GM21390 (cell line): ENCODE results near the gene MYLIP.

Experiments used
- ATAC-seq: cut with Tn5 transposase; IDR thresholded peaks from one replicate; pipeline ENCODE4 v1.9.1; 2021; ENCODE audit not compliant: unreplicated experiment

Gene MYLIP

DNA sequence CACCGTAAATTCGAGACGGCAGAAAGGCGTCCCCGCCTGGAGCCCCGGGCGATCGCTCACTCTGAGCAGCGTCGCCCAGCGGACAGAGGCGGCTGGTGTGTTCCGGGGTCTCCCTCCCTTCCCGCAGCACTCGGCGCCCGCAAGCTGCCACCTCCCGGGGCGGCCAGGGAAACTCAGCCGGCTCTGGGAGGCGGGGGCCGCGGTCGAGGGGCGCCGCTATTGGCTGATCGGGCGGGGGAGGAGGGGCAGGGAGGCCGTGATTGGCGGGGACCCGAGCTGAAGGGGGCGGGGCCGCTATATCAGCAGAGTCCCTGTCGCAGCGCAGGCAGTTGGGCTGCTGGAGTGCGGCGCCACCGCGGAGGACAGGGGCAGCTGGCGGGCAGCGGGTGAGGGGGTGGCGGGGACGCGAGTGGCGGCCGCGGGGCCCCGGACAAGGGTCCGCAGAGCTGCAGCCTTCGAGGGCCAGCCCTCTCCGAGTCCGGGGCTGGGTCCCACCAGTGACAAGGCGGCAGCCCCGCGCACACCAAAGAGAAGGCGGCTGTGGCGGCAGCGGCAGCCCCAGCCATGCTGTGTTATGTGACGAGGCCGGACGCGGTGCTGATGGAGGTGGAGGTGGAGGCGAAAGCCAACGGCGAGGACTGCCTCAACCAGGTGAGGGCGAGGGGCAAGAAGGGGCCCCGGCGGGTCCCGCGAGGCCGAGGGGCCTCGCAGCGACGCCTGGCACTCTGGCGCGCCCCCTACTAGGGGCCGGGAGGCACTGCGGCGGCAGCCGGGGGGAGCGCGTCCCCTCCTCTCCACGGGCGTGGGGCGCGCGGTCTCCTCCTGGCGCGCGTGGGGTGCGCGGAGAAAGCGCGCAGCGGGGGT, at the start of gene MYLIP:
TSS of gene MYLIP (plus strand) at position 328 of the 864 bp plus-strand sequence. CDS start at position 565, 237 bp downstream.
- ATAC-seq: peak; percentile 60

DNA sequence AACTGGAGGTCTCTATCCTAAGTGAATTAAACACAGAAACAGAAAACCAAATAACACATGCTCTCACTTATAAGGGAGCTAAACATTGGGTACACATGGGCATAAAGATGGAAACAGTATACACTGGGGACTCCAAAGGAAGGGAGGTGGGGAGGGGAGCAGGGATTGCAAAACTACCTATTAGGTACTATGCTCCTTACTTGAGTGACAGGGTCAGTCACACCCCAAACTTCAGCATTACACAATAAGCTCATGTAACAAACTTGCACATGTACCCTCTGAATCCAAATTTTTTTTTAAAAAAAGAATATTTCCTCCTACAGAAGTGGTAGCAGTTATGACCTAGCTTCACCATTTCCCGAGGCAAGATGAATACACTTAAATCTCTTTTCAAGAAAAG, 49.5 kb upstream of the MYLIP start:
- no peak for ATAC-seq

DNA sequence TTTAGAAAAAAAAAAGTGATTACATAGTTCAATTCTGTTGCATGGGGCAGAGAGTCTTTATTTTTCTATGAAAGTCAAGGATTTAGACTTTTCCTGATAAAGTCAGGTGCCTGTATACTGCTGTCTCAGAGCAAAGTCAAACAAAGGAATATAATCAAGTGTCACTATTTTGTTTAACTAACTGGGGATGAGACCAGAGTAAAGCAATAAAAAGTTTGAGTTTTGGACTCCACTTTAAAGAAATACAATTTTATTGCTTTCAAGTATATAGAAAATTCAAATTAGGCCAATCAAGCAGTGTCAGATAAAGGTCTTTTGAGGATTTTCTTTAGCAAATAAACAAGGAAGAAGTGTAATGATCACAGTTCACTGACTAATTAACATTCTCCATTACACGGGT, 48.7 kb upstream of the MYLIP start:
- ATAC-seq: no peak

DNA sequence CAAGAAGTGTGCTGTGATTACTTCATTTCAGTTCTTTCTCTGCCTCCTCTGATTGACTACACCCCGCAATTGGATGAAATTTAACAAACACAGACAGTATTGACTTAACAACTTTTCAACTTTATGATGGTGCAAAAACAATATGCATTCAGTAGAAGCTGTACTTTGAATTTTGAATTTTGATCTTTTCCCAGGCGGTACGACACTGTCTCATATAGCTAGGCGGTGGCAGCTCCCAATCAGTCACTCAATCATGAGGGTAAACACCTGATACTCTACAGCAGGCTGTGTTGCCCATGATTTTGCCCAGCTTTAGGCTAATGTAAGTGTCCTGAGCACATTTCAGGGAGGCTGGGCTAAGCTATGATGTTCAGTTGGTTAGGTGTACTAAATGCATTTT, 47.6 kb upstream of the MYLIP start:
- ATAC-seq: no peak

DNA sequence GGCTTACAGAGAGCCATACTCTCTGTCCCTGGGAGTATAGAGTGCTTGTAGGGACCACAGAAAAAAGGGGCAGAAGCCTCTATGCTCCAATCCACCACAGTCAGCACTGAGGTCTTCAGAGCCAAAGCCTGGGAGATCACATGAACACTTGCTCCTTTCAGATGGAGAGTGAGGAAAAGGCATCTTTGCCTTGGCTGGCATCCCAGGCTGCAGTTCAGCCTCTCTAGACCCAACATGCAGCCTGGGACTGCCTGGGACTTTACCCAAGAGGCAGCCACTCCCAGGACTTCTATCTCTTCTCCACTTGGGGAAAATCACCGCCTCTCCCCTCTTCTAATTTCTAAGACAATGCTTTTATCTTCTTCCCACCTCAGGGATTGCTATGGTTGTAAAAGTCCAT, 46.5 kb upstream of the MYLIP start:
- ATAC-seq: no peak

DNA sequence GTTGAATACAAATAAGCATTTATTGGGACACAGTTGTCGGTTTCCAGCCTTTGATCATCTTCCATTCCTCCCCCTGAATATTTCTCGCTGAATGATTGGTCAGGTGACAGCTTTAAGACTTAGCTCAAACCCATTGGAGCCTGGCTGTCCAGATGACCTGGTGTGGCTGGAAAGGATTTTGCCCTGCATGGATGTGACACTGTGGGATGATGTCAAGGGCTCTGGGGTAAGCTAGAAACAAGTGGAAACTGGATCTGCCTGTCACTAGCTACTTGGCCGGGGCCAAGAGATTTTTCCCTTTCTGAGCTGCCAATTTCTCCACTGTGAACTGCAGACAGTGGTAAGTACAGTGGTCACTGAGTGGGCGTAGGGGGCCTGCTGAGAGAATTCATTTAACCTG, 41.9 kb upstream of the MYLIP start:
- ATAC-seq: no peak

DNA sequence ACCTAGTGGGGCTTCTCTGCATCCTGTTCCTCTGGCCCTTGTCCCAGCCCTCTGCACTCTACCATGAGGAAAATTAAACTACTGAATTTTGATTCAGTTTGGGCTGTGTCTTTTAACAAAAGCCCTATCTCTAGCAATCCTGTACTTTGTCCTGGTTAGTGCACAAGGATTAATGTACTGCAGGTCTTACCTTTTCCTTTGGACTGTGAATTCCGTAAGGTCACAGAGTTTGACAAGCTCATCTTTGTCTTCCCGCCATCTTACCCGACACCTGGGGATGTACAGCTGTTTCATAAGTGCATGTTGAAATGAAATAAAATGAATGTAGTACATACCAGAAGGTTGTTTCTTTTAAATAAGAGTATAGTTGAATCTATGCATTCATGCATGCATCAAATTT, 41.5 kb upstream of the MYLIP start:
- ATAC-seq: no peak

DNA sequence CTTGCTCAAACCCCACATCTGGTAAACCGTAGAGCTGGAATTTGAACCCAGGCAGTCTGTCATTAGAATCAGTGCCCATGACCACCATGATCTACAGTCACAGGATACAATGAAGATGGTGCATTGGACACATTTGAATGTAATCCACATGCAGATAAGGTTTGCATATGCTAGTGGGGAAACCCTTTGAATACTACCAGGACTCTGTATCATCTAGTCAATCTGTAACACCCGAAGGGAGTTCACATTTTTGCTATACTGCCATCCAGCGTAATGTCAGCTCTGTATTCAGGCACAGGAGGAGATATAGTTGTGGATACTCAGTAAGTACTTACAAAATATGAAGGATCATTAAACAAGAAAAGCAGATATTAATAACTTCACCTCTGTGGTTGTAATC, 40.5 kb upstream of the MYLIP start:
- no peak for ATAC-seq

DNA sequence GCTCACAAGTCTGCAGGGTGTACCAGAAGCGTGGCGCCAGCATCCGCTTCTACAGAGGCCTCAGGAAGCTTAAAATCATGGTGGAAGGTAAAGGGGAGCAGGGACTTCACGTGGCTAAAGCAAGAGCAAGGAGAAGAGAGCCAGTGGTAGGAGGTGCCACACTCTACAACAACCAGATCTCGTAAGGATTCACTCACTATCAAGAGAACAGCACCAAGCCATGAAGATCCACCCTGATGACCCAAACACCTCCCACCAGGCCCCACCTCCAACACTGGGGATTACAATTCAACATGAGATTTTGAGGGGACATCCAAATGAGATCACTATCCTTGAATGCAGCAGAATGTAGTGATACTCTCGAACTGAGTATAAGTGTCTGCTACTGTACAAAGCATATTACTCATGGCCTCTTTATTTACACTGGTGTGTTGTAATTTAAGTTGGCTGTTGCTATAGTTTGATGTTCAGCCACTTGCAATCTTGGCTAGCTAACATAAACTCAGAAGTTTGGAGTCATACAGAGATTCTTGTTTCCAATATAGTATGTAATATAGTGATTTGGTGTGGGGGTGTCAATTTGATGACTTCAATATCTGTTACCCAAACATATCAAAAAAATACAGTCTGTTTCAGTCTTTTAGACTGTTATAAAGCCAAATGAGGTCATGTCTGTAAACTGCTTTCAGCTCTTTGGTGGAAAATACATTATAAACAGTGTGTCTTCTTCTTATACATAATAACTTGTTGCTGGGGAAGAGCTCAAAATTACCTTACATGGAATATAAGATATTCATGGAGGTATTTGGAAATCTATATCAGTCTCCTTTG, 39.4 kb upstream of the MYLIP start:
- ATAC-seq: no peak

DNA sequence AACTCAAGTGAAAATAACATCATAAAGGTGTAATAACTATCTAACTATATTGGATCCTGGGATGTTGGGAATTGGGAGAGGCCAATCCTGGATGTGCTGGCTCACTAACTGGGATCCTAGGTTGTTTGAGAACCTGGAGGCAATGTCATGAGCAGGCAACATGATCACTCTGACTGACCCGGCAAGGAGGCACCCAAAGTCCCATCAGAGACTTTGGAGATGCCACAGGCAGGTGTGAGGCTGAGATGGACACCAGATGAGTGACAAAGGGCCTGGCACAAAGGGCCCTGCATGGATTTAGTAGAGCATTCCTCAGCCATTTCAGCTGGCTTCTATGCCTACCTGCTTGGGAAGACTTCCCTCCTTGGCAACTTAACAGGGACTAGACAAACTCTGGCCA, 38.4 kb upstream of the MYLIP start:
- no peak for ATAC-seq

DNA sequence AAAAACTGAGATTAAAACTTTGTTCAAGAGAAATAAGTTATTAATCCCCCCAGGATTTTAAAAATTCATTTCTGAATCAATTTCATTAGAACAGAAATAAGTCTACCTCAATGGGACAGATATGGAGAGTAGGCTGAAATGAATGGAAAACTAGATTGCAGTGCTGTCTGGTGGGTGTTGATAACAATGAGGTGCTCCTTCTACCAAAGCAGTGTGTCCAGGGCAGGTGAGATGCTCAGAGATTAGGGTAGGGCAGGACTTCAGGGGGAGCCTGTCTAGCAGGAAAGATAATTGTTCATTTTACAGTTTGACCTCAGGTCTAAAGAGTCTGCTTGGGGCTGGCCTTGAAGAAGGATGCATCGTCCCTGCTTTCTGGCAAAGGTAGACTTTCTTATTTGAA, 38.0 kb upstream of the MYLIP start:
- ATAC-seq: no peak

DNA sequence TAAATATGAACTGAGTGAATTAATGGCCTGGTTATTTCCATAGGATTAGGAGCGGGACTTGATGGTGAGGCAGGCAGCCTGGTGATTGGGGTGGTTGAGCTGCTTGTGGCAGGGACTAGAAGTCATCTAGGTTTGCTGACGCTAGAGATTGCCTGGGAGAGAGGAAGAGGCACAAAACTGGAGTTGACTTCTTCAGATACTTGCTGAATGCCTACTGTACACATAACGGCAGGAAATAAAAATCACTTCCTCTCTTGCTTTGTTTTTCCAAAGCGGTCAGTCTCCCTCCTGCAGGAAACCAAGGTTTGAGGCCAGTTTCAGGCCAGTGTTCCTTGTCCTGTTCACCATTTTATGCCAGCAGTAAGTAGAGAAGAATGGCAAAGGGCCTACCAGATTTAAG, 36.7 kb upstream of the MYLIP start:
- ATAC-seq: no peak

DNA sequence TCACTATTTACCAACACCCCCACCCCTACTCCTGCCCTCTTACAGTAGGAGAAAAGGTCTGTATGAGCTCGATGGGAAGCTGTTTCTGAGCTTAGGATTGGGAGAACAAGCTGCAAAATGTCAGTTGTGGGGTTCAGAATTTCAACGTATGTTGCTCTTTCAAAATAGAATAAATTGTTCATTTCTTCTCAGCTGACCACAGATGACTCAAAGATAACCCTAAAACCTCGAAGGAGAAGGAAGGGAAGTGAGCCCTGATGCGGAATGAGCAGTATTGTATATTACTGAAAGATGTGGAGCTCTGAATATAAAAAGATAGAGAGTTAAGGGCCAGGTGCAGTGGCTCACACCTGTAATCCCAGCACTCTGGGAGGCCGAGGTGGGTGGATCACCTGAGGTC, 35.9 kb upstream of the MYLIP start:
- no peak for ATAC-seq

DNA sequence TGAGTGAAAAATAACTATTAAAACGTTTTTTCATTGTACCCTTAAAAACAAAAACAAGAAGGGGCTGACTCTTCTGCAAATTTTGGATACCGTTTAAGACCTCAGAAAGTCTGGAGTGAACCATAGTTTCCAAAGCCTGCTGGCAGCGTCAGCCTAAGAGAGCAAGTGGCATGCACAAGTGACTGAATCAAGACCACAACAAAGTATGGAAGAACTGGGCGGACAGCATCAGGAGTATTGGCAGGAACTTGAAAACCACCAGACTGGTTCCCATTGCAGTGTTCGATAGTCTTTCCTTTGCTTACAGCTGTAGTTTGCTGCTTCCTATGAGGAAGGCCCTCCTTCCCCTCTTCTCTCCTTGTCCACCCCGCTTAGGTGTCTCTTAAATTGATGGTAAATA, 33.7 kb upstream of the MYLIP start:
- ATAC-seq: no peak

DNA sequence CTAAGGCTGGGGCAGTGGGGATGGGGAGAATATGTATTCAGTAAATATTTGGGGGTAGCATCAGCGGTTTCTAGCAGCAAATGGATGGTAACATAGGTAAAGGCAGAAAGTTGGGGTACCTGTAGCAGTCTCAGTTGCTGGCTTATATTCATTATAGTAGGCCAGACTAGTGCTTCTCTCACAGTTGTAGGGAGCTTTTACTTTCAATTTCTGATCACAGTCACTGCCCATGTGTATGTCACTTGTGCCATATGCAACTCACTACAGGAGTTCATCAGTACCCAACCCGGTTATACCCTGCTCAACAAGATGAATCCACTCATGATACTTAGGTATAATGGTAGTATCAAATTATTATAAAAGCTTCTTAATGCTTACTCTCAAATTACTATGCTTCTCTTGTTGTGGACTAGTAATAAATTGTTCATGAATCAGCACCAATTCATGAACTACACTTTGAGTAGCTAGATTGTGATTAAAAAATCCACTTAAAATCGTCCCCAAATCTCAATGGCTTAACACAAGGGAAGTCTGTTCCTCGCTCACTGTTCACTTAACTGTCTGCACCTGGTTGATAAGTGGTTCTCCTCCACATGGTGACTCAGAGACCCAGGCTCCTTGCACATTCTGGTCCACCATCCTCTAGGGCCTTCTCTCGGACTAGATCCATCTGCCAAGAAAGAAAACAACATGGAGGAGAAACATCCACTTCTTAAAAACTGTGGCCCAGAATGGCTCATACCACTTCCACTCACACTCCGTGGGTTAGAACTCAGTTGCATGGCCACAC, 31.3 kb upstream of the MYLIP start:
- ATAC-seq: peak; percentile 58

DNA sequence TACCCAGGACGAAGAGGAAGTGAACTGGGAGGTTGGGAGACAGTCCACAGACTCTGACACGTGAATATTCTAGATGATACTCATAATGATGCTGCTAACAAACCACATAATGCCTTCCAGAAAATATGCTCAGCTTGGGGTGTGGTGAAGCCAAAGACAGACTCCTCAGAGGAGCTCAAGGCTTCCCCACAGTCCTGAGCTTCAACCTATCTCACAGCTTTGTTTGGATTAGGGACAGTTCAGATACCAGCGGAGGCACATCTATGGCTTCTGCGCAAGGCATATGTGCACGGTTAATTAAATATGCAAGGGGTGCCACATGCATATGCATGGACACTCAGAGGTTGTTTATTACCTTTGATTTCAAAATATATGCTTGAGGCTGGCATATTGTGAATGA, 30.7 kb upstream of the MYLIP start:
- ATAC-seq: no peak

DNA sequence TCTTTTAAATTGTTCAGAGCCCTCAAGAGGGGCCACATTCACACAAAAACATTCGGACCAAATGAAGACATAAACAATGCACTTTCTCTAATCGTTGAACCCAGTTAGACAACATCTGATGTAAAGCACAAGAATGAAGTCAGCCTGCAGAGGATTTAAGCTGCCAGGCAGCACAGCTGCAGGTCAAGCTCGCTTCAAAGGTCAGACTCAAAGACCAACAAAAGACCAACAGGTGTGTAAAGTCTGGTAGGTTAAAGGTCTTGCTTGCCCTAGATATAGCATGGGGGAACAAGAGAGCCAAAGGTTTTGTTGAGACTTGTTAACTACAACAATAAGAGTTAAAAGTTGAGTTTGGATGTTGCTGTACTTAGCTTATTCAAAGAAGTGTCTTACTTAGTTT, 26.7 kb upstream of the MYLIP start:
- ATAC-seq: no peak

DNA sequence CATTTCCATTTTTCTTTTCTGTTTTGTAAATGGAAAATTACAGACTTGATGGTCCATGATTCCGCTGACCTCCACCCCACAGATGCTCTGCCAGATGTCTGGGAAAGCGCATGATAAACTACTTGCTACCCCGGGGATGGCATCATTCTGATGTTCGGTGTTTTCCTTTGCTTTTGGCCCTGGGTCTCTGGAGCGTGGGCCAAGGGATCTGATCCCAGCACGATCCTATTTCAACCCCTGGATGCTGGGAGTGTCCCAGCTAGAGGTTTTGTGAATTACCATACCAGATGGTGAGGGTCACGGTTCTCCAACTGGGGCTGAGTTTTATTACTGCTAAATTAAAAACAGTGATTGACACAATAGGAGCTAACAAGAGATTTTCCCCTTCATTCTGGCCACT, 25.2 kb upstream of the MYLIP start:
- ATAC-seq: no peak

DNA sequence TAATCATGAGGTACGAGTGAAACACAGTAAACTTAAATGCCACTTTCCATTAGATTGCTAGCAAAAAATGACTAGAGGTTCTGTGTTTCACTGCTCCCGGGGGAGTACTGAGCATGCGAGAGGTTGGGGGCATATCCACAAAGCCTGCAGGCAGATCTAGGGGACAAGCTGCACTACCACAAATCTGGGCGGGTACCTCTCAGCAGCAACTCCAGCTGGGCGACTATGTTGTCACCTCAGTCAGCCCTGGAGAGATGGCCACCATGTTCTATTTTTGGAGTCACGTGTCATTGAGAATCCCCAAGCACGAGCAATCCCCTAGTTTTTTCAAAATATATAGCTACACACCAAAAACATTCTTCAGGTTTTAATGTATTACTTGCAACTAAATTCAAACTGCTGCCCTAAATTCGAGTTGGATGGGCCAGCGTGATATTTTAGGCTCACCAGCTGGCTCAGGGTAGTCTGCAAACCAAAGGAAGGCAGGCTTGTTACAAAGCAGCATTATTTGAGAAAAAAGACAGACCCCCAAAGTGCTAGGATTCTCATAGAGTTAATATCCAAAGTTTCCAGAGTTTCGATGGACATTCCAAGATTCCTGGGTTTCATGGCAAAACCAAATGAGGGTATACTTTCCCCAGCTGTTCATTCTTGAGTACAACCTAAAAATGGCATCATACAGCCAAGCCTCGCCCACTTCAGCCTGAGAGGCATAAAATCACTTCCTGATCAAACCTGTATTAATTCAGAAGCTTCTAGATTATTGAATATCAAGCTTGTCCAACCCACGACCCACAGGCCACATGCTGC, 24.1 kb upstream of the MYLIP start:
- ATAC-seq: no peak

DNA sequence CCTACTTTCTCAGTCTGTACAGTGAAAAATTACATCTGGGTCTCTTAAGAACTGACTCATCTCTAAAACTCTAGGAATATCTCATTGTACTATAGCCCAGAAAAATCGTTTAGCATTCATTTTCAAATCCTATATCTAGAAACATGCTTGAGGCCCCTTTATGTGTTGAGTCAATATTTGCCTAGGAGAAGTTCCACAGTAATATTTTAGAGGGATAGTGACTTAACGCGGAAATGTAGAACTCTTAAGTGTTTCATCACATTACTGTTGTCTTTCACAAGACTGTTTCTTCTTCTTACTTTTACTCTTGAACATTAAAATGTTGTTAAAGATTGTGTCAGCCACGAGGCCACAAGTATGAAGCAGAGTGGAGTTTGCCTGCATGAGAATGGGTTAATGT, 23.0 kb upstream of the MYLIP start:
- no peak for ATAC-seq
